ENCODE measurements around the gene GPSM3.

Gene GPSM3

GRCh38 chr6:32181915-32182529 is 10.4 kb downstream of the GPSM3 start (continued):
- TF ChIP-seq, protein P1, sequence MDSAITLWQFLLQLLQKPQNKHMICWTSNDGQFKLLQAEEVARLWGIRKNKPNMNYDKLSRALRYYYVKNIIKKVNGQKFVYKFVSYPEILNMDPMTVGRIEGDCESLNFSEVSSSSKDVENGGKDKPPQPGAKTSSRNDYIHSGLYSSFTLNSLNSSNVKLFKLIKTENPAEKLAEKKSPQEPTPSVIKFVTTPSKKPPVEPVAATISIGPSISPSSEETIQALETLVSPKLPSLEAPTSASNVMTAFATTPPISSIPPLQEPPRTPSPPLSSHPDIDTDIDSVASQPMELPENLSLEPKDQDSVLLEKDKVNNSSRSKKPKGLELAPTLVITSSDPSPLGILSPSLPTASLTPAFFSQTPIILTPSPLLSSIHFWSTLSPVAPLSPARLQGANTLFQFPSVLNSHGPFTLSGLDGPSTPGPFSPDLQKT (IDR thresholded peaks at IDR 0.05; ENCODE audit: borderline replicate concordance, low read depth, low read length) = no peak
- TF ChIP-seq ZNF211 (tag by site-specific recombination; IDR thresholded peaks at IDR 0.05; ENCODE audit: low read depth) = no peak
- no peak for TF ChIP-seq ZNF132 (tag by site-specific recombination; IDR thresholded peaks at IDR 0.05; ENCODE audit: borderline replicate concordance)
- TF ChIP-seq, protein P2, sequence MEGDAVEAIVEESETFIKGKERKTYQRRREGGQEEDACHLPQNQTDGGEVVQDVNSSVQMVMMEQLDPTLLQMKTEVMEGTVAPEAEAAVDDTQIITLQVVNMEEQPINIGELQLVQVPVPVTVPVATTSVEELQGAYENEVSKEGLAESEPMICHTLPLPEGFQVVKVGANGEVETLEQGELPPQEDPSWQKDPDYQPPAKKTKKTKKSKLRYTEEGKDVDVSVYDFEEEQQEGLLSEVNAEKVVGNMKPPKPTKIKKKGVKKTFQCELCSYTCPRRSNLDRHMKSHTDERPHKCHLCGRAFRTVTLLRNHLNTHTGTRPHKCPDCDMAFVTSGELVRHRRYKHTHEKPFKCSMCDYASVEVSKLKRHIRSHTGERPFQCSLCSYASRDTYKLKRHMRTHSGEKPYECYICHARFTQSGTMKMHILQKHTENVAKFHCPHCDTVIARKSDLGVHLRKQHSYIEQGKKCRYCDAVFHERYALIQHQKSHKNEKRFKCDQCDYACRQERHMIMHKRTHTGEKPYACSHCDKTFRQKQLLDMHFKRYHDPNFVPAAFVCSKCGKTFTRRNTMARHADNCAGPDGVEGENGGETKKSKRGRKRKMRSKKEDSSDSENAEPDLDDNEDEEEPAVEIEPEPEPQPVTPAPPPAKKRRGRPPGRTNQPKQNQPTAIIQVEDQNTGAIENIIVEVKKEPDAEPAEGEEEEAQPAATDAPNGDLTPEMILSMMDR (tag by site-specific recombination; IDR thresholded peaks at IDR 0.05) = no peak; the same call in 1 of the 2 replicates
- peak; percentile 30; the same call in 1 of the 2 replicates for TF ChIP-seq ZNF600 (tag by site-specific recombination; IDR thresholded peaks at IDR 0.05)
- TF ChIP-seq, protein P3, sequence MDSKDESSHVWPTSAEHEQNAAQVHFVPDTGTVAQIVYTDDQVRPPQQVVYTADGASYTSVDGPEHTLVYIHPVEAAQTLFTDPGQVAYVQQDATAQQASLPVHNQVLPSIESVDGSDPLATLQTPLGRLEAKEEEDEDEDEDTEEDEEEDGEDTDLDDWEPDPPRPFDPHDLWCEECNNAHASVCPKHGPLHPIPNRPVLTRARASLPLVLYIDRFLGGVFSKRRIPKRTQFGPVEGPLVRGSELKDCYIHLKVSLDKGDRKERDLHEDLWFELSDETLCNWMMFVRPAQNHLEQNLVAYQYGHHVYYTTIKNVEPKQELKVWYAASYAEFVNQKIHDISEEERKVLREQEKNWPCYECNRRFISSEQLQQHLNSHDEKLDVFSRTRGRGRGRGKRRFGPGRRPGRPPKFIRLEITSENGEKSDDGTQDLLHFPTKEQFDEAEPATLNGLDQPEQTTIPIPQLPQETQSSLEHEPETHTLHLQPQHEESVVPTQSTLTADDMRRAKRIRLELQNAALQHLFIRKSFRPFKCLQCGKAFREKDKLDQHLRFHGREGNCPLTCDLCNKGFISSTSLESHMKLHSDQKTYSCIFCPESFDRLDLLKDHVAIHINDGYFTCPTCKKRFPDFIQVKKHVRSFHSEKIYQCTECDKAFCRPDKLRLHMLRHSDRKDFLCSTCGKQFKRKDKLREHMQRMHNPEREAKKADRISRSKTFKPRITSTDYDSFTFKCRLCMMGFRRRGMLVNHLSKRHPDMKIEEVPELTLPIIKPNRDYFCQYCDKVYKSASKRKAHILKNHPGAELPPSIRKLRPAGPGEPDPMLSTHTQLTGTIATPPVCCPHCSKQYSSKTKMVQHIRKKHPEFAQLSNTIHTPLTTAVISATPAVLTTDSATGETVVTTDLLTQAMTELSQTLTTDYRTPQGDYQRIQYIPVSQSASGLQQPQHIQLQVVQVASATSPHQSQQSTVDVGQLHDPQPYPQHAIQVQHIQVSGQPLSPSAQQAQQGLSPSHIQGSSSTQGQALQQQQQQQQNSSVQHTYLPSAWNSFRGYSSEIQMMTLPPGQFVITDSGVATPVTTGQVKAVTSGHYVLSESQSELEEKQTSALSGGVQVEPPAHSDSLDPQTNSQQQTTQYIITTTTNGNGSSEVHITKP (tag by site-specific recombination; IDR thresholded peaks at IDR 0.05) = no peak
- no peak for TF ChIP-seq ZSCAN23 (tag by site-specific recombination; IDR thresholded peaks at IDR 0.05)
- no peak for TF ChIP-seq ZNF660 (tag by site-specific recombination; IDR thresholded peaks at IDR 0.05)
- TF ChIP-seq KLF1 (tag by site-specific recombination; IDR thresholded peaks at IDR 0.05) = peak; percentile 96

DNA sequence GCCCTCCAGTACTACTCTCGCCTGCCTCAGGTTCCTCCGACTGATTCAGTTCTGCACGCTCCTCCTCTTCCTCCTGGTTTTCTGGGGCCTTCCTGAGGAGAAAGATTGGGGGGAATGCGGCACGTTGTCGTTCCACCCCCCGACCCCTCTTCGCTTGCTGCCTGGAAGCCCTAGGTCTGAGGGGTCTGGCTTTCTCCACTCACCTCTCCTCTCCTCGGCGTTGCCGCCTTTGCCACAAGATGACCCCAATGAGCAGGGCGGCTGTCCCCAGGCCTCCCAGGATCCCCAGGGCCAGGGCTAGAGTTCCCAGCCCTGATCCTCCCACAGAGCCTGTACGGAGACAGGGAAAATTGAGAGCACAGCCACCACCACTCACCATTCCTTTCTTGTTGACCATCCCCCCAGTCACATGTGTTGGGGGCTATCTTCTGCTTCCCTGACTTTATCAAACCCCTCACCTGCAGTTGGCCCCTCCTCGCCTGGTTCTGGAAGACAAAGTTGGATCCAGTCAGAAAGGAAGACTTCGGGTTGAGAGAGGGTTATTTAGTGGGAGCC is 11.2 kb downstream of the GPSM3 start:
- CTCF ChIA-PET = interaction anchor here (0.9 kb wide), 1 partner anchor 12 kb away, joined by 3 read pairs; no protein-coding TSS in a partner anchor
- Histone ChIP-seq H3K4me3 (ENCODE audit: low read depth, low read length) (no peak overlapping the region), H3K27ac (ENCODE audit: extremely low read depth, low read depth, low read length) (no peak overlapping the region), H3K4me1 (ENCODE audit: control insufficient read depth, insufficient read depth, low read length) (peaks cover 13% of the 10 kb centered on the region), H3K36me3 (ENCODE audit: control insufficient read depth in 2 of 2, insufficient read depth in 1 of 2, low read length in 2 of 2) (peaks cover 0 to 50% of the 10 kb centered on the region in 2 experiments; a peak in 2 of 3 replicates), H3K9me3 (ENCODE audit: control insufficient read depth, insufficient read depth, low read depth, low read length) (no peaks in the 10 kb centered on the region)
- POLR2A ChIA-PET = interaction anchor here (3.0 kb wide), 1 partner anchor 14 kb away, joined by 19 read pairs; no protein-coding TSS in a partner anchor
- TF ChIP-seq ZBTB21 (tag by site-specific recombination; IDR thresholded peaks at IDR 0.05) (no peak), HOXA7 (CRISPR knock-in tag; IDR thresholded peaks at IDR 0.05; ENCODE audit: borderline replicate concordance) (no peak), ZNF664 (tag by site-specific recombination; IDR thresholded peaks at IDR 0.05) (no peak), ZNF544 (tag by site-specific recombination; IDR thresholded peaks at IDR 0.05) (no peak), ZNF248 (tag by site-specific recombination; IDR thresholded peaks at IDR 0.05) (no peak), ZNF521 (tag by site-specific recombination; IDR thresholded peaks at IDR 0.05) (no peak), ZNF670 (tag by site-specific recombination; IDR thresholded peaks at IDR 0.05; ENCODE audit: low read depth) (no peak)
